HCT116 (cell line): ENCODE measurements around the gene PRKCQ. TPM values are rescaled to one million over a fixed set of nuclear protein-coding genes. Genes with fewer than 3 reads are reported as not detected.

Source experiments
- ATAC-seq: fragments of 200-7000 bp; cut with Tn5 transposase; 2 replicates; pipeline ENCODE4 v1.9.1; 2020; ENCODE audit warnings: mild to moderate bottlenecking, moderate library complexity
- BruUV-seq: library from RNA; stranded (reverse); fragments of 400-500 nt; replicated peaks from 2 replicates; lab custom pipeline; 2021; lab: Mats Ljungman, UMichigan
- CTCF ChIA-PET: fragments of 300-600 bp; sonication (Branson Sonifier 250); formaldehyde crosslinking; loops from one replicate; lab custom pipeline; 2021; ENCODE audit warnings: antibody characterized with exemption; lab: Charles Lee
- POLR2A ChIA-PET: fragments of 300-600, 350-600 bp; sonication (Branson Sonifier 250); formaldehyde crosslinking; loops from one replicate; lab custom pipeline; 2021; ENCODE audit warnings: antibody characterized with exemption; lab: Charles Lee
- RAD21 ChIA-PET, 2 experiments: fragments of 300-600 bp; sonication (Branson Sonifier 250); formaldehyde crosslinking; loops; one replicate each; lab custom pipeline; 2023; ENCODE audit warnings: low total read pairs in 2 of 2; ENCODE audit not compliant: uncharacterized antibody in 2 of 2, unreplicated experiment in 2 of 2, low non-redundant PET in 1 of 2; lab: Charles Lee
- DNase-seq: peaks from one replicate; pipeline ENCODE4 v3.0.0-alpha.2; 2010; ENCODE audit warnings: low read depth, low spot score
- H2AFZ ChIP-seq: fragments of 200-600 bp; shearing (Covaris generic), sonication (generic); 2 replicates; pipeline ENCODE4 v1.6.1; 2017; ENCODE audit warnings: low read depth, mixed run types, mixed read lengths, antibody characterized with exemption, low read length; ENCODE audit not compliant: poor library complexity, severe bottlenecking
- H3K27ac ChIP-seq: 2 replicates; pipeline ENCODE4 v1.5.1; 2012; ENCODE audit warnings: low read depth, low read length
- H3K27me3 ChIP-seq: fragments of 200-600 bp; sonication (generic); 2 replicates; pipeline ENCODE4 v1.6.1; 2016; ENCODE audit warnings: mixed run types, low read length, mixed read lengths; ENCODE audit not compliant: insufficient read depth
- H3K36me3 ChIP-seq, 2 experiments: fragments of 200-500 bp in 1 of 2; fragments of 200-600 bp in 1 of 2; sonication (Bioruptor generic) in 1 of 2; sonication (generic) in 1 of 2; 2 replicates each; pipeline versions ENCODE4 v1.5.1 to v1.6.1; 2014 to 2016; ENCODE audit warnings: low read length in 2 of 2, inconsistent platforms in 1 of 2, mixed read lengths in 1 of 2, mixed run types in 1 of 2; ENCODE audit not compliant: insufficient read depth in 2 of 2, control insufficient read depth in 1 of 2
- H3K4me1 ChIP-seq, 2 experiments: fragments of 200-600 bp in 1 of 2; sonication (generic) in 1 of 2; 2 replicates each; pipeline versions ENCODE4 v1.5.1 to v1.6.1; 2012 to 2017; ENCODE audit warnings: low read length in 2 of 2, inconsistent platforms in 1 of 2, mild to moderate bottlenecking in 1 of 2, mixed read lengths in 1 of 2, mixed run types in 1 of 2, moderate library complexity in 1 of 2; ENCODE audit not compliant: insufficient read depth in 2 of 2, control insufficient read depth in 1 of 2
- H3K4me2 ChIP-seq: fragments of 200-600 bp; sonication (generic); 2 replicates; pipeline ENCODE4 v1.6.1; 2017; ENCODE audit warnings: mixed run types, low read length, mixed read lengths
- H3K4me3 ChIP-seq, 2 experiments: fragments of 200-600 bp in 1 of 2; sonication (generic) in 1 of 2; replicated peaks in 1 of 2; 2 replicates each; pipeline ENCODE4 v1.5.1; 2011 to 2016; ENCODE audit warnings: low read length in 2 of 2, control low read depth in 1 of 2, low read depth in 1 of 2, mild to moderate bottlenecking in 1 of 2, mixed read lengths in 1 of 2, mixed run types in 1 of 2
- H3K79me2 ChIP-seq: fragments of 200-600 bp; sonication (generic); 2 replicates; pipeline ENCODE4 v1.6.1; 2017; ENCODE audit warnings: mild to moderate bottlenecking, mixed run types, low read length, moderate library complexity, mixed read lengths; ENCODE audit not compliant: insufficient read depth
- H3K9ac ChIP-seq: fragments of 200-600 bp; sonication (generic); 2 replicates; pipeline ENCODE4 v1.6.1; 2016; ENCODE audit warnings: low read length, mixed read lengths
- H3K9me2 ChIP-seq: fragments of 200-600 bp; sonication (generic), shearing (Covaris generic); 2 replicates; pipeline ENCODE4 v1.6.1; 2017; ENCODE audit warnings: mixed run types, mild to moderate bottlenecking, moderate library complexity; ENCODE audit not compliant: insufficient read depth
- H3K9me3 ChIP-seq, 2 experiments: fragments of 200-500 bp in 1 of 2; fragments of 200-600 bp in 1 of 2; sonication (Bioruptor generic) in 1 of 2; sonication (generic) in 1 of 2; 2 replicates each; pipeline ENCODE4 v1.6.1; 2014 to 2017; ENCODE audit warnings: low read length in 2 of 2, mixed read lengths in 2 of 2, inconsistent platforms in 1 of 2, low read depth in 1 of 2, mild to moderate bottlenecking in 1 of 2, mixed run types in 1 of 2, moderate library complexity in 1 of 2; ENCODE audit not compliant: control insufficient read depth in 1 of 2, insufficient read depth in 1 of 2
- H4K20me1 ChIP-seq: fragments of 200-600 bp; sonication (generic), shearing (Covaris generic); 2 replicates; pipeline ENCODE4 v1.6.1; 2017; ENCODE audit warnings: mixed run types, mild to moderate bottlenecking, moderate library complexity; ENCODE audit not compliant: insufficient read depth
- CBX3 ChIP-seq: IDR thresholded peaks from 2 replicates; pipeline ENCODE4 v1.6.1; 2012; ENCODE audit warnings: low read depth
- CEBPB ChIP-seq: IDR thresholded peaks from 2 replicates; pipeline ENCODE4 v1.6.1; 2012; ENCODE audit warnings: low read depth
- CTCF ChIP-seq, 3 experiments: fragments of 200-600 bp in 1 of 3; sonication (generic) in 1 of 3; IDR thresholded peaks in 2 of 3; conservative IDR thresholded peaks in 1 of 3; 2 replicates each; pipeline ENCODE4 v1.5.1; 2012 to 2017; ENCODE audit warnings: low read depth in 2 of 3, low read length in 2 of 3, antibody characterized with exemption in 1 of 3, borderline replicate concordance in 1 of 3, control low read depth in 1 of 3, mild to moderate bottlenecking in 1 of 3, mixed read lengths in 1 of 3, mixed run types in 1 of 3, moderate library complexity in 1 of 3; ENCODE audit not compliant: insufficient read depth in 1 of 3
- ELF1 ChIP-seq: IDR thresholded peaks from 2 replicates; pipeline ENCODE4 v1.6.1; 2012; ENCODE audit warnings: low read depth, borderline replicate concordance
- EZH2phosphoT487 ChIP-seq: fragments of 200-600 bp; IDR thresholded peaks from 2 replicates; pipeline ENCODE4 v1.6.1; 2018; ENCODE audit warnings: antibody characterized with exemption, borderline replicate concordance
- FOSL1 ChIP-seq: IDR thresholded peaks from 2 replicates; pipeline ENCODE4 v1.6.1; 2012; ENCODE audit warnings: low read depth
- POLR2A ChIP-seq: IDR thresholded peaks from 2 replicates; pipeline ENCODE4 v1.7.0; 2011; ENCODE audit warnings: borderline replicate concordance; ENCODE audit not compliant: insufficient read depth, insufficient read length; ENCODE audit errors: extremely low read depth
- SIN3A ChIP-seq: IDR thresholded peaks from 2 replicates; pipeline ENCODE4 v1.6.1; 2012; ENCODE audit warnings: low read depth
- YY1 ChIP-seq: IDR thresholded peaks from 2 replicates; pipeline ENCODE4 v1.6.1; 2011; ENCODE audit warnings: low read length, low read depth, moderate library complexity, mild to moderate bottlenecking; ENCODE audit not compliant: insufficient replicate concordance; ENCODE audit errors: extremely low read depth
- ZFX ChIP-seq: fragments of 450-650 bp; IDR thresholded peaks from 2 replicates; pipeline ENCODE4 v1.6.1; 2017
- ZNF274 ChIP-seq: fragments of 200-500 bp; sonication (Bioruptor generic); IDR thresholded peaks from 2 replicates; pipeline ENCODE4 v1.6.1; 2014; ENCODE audit warnings: mild to moderate bottlenecking, low read depth, low read length, inconsistent platforms
- intact Hi-C: fragments of 100-400 bp; cut with micrococcal nuclease; formaldehyde crosslinking; loops from 2 replicates; pipeline ENCODE4 v1.10.0; 2022
- total RNA-seq: library from RNA; stranded (reverse); gene quantifications from one replicate; pipeline ENCODE4 v1.2.1, GENCODE V29; 2021; ENCODE audit not compliant: unreplicated experiment
- TF ChIP-seq, protein P1 (sequence below): IDR thresholded peaks from 2 replicates; pipeline ENCODE4 v1.6.1; 2012
- TF ChIP-seq, protein P2 (sequence below): IDR thresholded peaks from 2 replicates; pipeline ENCODE4 v1.6.1; 2012; ENCODE audit warnings: low read depth

PRKCQ gene
- total RNA-seq, 1 experiment from 2014 or later, result 0.54 TPM

DNA sequence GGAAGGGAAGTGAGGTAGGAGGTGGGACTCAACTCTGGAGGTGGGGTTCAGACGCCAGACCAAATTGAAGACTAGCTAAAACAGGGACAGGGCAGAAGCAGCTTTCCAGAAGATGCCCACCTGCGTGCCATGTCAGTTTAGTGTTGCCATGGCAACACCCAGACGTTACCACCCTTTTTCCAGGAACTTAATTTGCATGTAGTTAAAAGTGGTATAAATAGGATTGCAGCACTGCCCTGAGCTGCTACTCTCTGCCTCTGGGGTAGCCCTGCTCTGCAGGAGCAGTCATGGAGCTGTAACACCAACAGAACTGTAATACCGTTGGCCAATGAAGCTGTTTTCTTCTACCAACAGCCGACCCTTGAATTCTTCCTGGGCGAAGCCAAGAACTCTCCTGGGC is 93.8 kb downstream of the PRKCQ start:
- RAD21 ChIA-PET, result no interaction called here
- Histone ChIP-seq H3K36me3 (no peaks in the 10 kb centered on the region), H3K4me3 (no peak overlapping the region), H3K27me3 (peaks cover 26% of the 10 kb centered on the region), H3K79me2 (no peaks in the 10 kb centered on the region), H3K9me2 (no peaks in the 10 kb centered on the region), H3K27ac (no peak overlapping the region), H3K4me2 (no peak overlapping the region), H4K20me1 (no peaks in the 10 kb centered on the region), H3K4me1 (no peaks in the 10 kb centered on the region), H3K9ac (no peak overlapping the region), H2AFZ (no peak overlapping the region), H3K9me3 (no peaks in the 10 kb centered on the region)
- BruUV-seq, result no TSS peak
- DNase-seq, result no peak
- ATAC-seq, result no peak
- TF ChIP-seq, protein P1, sequence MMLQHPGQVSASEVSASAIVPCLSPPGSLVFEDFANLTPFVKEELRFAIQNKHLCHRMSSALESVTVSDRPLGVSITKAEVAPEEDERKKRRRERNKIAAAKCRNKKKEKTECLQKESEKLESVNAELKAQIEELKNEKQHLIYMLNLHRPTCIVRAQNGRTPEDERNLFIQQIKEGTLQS, result no peak
- no peak for TF ChIP-seq ZFX
- TF ChIP-seq SIN3A, result no peak
- TF ChIP-seq ZNF274, result no peak
- no peak for TF ChIP-seq POLR2A
- no peak for TF ChIP-seq CEBPB
- TF ChIP-seq CBX3, result no peak
- CTCF ChIA-PET, result no interaction called here
- intact Hi-C loops, result no loop called here
- POLR2A ChIA-PET, result no interaction called here

- Histone ChIP-seq H3K79me2 (no peaks in the 10 kb centered on the region), H3K4me2 (no peak overlapping the region), H2AFZ (no peak overlapping the region), H3K9ac (no peak overlapping the region), H3K36me3 (no peaks in the 10 kb centered on the region), H3K4me3 (no peak overlapping the region), H3K27me3 (peaks cover 30% of the 10 kb centered on the region), H3K9me2 (no peaks in the 10 kb centered on the region), H3K27ac (no peak overlapping the region), H3K9me3 (no peaks in the 10 kb centered on the region), H4K20me1 (no peaks in the 10 kb centered on the region), H3K4me1 (no peaks in the 10 kb centered on the region)
- CTCF ChIA-PET, result no interaction called here
- DNase-seq (no peak), ATAC-seq (no peak)
- intact Hi-C loops, result no loop called here
- no TSS peak for BruUV-seq
- RAD21 ChIA-PET, result no interaction called here
- POLR2A ChIA-PET, result no interaction called here
- no peak for TF ChIP-seq YY1
- TF ChIP-seq EZH2phosphoT487, result no peak
- TF ChIP-seq ZFX, result no peak
- no peak for TF ChIP-seq ELF1
- TF ChIP-seq FOSL1, result no peak
- TF ChIP-seq, protein P2, sequence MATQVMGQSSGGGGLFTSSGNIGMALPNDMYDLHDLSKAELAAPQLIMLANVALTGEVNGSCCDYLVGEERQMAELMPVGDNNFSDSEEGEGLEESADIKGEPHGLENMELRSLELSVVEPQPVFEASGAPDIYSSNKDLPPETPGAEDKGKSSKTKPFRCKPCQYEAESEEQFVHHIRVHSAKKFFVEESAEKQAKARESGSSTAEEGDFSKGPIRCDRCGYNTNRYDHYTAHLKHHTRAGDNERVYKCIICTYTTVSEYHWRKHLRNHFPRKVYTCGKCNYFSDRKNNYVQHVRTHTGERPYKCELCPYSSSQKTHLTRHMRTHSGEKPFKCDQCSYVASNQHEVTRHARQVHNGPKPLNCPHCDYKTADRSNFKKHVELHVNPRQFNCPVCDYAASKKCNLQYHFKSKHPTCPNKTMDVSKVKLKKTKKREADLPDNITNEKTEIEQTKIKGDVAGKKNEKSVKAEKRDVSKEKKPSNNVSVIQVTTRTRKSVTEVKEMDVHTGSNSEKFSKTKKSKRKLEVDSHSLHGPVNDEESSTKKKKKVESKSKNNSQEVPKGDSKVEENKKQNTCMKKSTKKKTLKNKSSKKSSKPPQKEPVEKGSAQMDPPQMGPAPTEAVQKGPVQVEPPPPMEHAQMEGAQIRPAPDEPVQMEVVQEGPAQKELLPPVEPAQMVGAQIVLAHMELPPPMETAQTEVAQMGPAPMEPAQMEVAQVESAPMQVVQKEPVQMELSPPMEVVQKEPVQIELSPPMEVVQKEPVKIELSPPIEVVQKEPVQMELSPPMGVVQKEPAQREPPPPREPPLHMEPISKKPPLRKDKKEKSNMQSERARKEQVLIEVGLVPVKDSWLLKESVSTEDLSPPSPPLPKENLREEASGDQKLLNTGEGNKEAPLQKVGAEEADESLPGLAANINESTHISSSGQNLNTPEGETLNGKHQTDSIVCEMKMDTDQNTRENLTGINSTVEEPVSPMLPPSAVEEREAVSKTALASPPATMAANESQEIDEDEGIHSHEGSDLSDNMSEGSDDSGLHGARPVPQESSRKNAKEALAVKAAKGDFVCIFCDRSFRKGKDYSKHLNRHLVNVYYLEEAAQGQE, result no peak
- TF ChIP-seq CTCF (IDR thresholded peaks at IDR 0.05 in 2 of 3, conservative IDR thresholded peaks at IDR 0.05 in 1 of 3; ENCODE audit: borderline replicate concordance in 1 of 3, insufficient read depth in 1 of 3, low read depth in 2 of 3, low read length in 2 of 3), result no peak
Observed at GRCh38 chr10:6482737-6483357, 97.2 kb downstream of the PRKCQ start.
